ENCODE results near the gene CROCC. TPM values are rescaled to one million over a fixed set of nuclear protein-coding genes. Genes with fewer than 3 reads are reported as not detected.

CROCC gene
- total and polyA plus RNA-seq, 9 of the 15 experiments (the other 6 are each of a cell fraction or from before 2014, with no cell fraction given): 0.17 to 15.4 (median 7.6) TPM

DNA sequence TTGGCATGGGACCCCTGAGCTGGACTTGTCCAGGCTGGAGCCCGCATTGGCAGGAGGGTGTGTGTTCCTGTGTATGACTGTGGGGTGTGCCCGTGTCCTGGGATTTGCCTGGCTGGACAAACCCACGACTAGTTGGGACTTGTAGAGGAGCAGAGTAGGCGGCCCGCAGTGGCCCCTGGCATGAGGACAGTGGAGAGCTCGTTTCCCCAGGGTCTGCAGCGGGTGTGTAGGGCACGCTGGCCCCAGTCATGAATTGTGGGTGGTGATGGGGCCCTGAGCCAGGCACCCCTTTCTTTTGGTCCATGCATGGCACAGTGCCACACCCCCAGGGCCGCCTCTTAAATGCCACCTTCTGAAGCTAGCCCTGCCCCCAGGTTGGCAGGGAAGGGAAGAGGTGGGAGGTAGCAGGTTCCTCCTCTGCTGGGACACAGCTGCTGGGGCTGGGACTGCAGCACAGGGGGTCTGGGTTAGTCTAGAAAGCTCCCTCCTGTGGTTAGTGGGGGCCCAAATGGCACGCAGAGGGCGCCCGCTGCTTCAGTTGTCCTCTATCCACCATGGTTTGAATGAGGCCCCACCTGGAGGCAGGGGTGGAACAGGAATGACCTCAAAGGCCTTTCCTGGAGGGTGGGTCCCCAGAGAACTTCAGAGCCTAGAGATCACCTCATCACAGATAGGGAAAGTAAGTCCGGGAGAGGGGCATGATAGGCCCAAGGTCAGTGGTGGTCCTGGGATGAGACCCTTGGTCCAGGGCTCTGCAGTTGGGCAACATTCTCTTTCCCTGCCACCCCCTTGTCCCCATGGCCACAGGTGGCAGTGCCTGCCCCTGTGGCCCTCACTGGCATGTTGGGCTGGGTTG is 4.1 kb downstream of the CROCC start:
- BruUV-seq (replicated peaks): no TSS peak
- H3K36me3 ChIP-seq (ENCODE audit: control insufficient read depth, insufficient read depth, low read length): no peaks in the 10 kb centered on the region
- DNase-seq (ENCODE audit: extremely low read depth in 1 of 4, low spot score in 3 of 4): peak in 2 of 4 experiments; percentile 16 to 17
- peaks cover 8 to 13% of the 10 kb centered on the region in 2 experiments; a peak in 3 of 5 replicates for H3K27me3 ChIP-seq (ENCODE audit: control insufficient read depth in 2 of 2, insufficient read depth in 2 of 2, low read length in 2 of 2)
- H4K20me1 ChIP-seq (replicated peaks; ENCODE audit: control insufficient read depth, insufficient read depth, low read length): no peaks in the 10 kb centered on the region; the same call in none of the 2 replicates
- ChIA-PET POLR2A (interaction anchor here (0.6 to 4.2 kb wide), 2 partner anchors 20 to 127 kb away, joined by 3 to 32 read pairs; no protein-coding TSS in a partner anchor), CTCF (ENCODE audit: low intra/inter-chr PET ratio) (no interaction called here)
- H3K79me2 ChIP-seq (ENCODE audit: control insufficient read depth, insufficient read depth, low read length): no peaks in the 10 kb centered on the region
- no peak for ATAC-seq
- peaks cover 3 to 38% of the 10 kb centered on the region in 2 experiments for H3K4me1 ChIP-seq (replicated peaks in 1 of 2; ENCODE audit: control insufficient read depth in 2 of 2, insufficient read depth in 2 of 2, low read length in 2 of 2)
- no peak for TF ChIP-seq ELF1 (tag; IDR thresholded peaks at IDR 0.05)
- no peak for TF ChIP-seq ZNF165 (CRISPR knock-in tag; IDR thresholded peaks at IDR 0.05; ENCODE audit: borderline replicate concordance)
- TF ChIP-seq CEBPG (CRISPR knock-in tag; IDR thresholded peaks at IDR 0.05): no peak
- TF ChIP-seq CEBPG (tag; conservative IDR thresholded peaks at IDR 0.05 in 1 of 2, IDR thresholded peaks at IDR 0.05 in 1 of 2): no peak
- no peak for TF ChIP-seq ZNF184 (CRISPR knock-in tag; IDR thresholded peaks at IDR 0.05)
- no peak for TF ChIP-seq CHD2 (IDR thresholded peaks at IDR 0.05; ENCODE audit: low read depth, low read length)
- TF ChIP-seq POLR2B (IDR thresholded peaks at IDR 0.05; ENCODE audit: low read depth, partially characterized antibody): no peak
- TF ChIP-seq, protein P1, sequence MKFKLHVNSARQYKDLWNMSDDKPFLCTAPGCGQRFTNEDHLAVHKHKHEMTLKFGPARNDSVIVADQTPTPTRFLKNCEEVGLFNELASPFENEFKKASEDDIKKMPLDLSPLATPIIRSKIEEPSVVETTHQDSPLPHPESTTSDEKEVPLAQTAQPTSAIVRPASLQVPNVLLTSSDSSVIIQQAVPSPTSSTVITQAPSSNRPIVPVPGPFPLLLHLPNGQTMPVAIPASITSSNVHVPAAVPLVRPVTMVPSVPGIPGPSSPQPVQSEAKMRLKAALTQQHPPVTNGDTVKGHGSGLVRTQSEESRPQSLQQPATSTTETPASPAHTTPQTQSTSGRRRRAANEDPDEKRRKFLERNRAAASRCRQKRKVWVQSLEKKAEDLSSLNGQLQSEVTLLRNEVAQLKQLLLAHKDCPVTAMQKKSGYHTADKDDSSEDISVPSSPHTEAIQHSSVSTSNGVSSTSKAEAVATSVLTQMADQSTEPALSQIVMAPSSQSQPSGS (CRISPR knock-in tag; IDR thresholded peaks at IDR 0.05): no peak
- TF ChIP-seq MAFG (tag; conservative IDR thresholded peaks at IDR 0.05): no peak
- TF ChIP-seq, protein P2, sequence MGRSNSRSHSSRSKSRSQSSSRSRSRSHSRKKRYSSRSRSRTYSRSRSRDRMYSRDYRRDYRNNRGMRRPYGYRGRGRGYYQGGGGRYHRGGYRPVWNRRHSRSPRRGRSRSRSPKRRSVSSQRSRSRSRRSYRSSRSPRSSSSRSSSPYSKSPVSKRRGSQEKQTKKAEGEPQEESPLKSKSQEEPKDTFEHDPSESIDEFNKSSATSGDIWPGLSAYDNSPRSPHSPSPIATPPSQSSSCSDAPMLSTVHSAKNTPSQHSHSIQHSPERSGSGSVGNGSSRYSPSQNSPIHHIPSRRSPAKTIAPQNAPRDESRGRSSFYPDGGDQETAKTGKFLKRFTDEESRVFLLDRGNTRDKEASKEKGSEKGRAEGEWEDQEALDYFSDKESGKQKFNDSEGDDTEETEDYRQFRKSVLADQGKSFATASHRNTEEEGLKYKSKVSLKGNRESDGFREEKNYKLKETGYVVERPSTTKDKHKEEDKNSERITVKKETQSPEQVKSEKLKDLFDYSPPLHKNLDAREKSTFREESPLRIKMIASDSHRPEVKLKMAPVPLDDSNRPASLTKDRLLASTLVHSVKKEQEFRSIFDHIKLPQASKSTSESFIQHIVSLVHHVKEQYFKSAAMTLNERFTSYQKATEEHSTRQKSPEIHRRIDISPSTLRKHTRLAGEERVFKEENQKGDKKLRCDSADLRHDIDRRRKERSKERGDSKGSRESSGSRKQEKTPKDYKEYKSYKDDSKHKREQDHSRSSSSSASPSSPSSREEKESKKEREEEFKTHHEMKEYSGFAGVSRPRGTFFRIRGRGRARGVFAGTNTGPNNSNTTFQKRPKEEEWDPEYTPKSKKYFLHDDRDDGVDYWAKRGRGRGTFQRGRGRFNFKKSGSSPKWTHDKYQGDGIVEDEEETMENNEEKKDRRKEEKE (IDR thresholded peaks at IDR 0.05; ENCODE audit: borderline replicate concordance in 1 of 2, control insufficient read depth in 1 of 2, low read depth in 2 of 2, low read length in 1 of 2): no peak
- peak overlapping the region in 1 of 2 experiments; percentile 49; a peak in 1 of 4 replicates for H3K9ac ChIP-seq (ENCODE audit: insufficient read depth in 1 of 2, low read depth in 2 of 2, low read length in 2 of 2)
- no peak overlapping the region for H3K4me2 ChIP-seq (ENCODE audit: insufficient read depth, low read length)
- H3K4me3 ChIP-seq: no peak overlapping the region
- no peak overlapping the region for H2AFZ ChIP-seq (ENCODE audit: low read depth, low read length)
- WGBS (ENCODE audit: insufficient coverage, low coverage, missing lambda C conversion rate): 29% methylated on average over 13 of the region's 13 CpGs
- no peak overlapping the region for H3K27ac ChIP-seq (ENCODE audit: extremely low read depth, low read depth, low read length)
- H3K9me3 ChIP-seq (replicated peaks; ENCODE audit: control insufficient read depth, insufficient read depth, low read depth, low read length): no peaks in the 10 kb centered on the region
- in situ Hi-C loops (cut with MboI) (no loop called here), intact Hi-C loops (cut with micrococcal nuclease) (no loop called here)
- no peak for FAIRE-seq
- no peaks in the 10 kb centered on the region for H3K9me1 ChIP-seq (ENCODE audit: control insufficient read depth, insufficient read depth, low read length)
